Endothelial cell of umbilical vein (primary cell): ENCODE data around the gene MGAT5. TPM values are rescaled to one million over a fixed set of nuclear protein-coding genes. Genes with fewer than 3 reads are reported as not detected.

Source experiments
- BruUV-seq: library from RNA; stranded (reverse); fragments of 400-500 nt; replicated peaks from 2 replicates; lab custom pipeline; 2021; lab: Mats Ljungman, UMichigan
- CTCF ChIA-PET: fragments of 300-600, 350-600 bp; sonication (Branson Sonifier 250); formaldehyde crosslinking; loops from one replicate; lab custom pipeline; 2021; ENCODE audit warnings: antibody characterized with exemption, inconsistent platforms; lab: Charles Lee
- POLR2A ChIA-PET: fragments of 300-600, 350-600 bp; sonication (Branson Sonifier 250); formaldehyde crosslinking; loops from one replicate; lab custom pipeline; 2021; ENCODE audit warnings: antibody characterized with exemption, inconsistent platforms; lab: Charles Lee
- DNase-seq: peaks from one replicate; pipeline ENCODE4 v3.0.0-alpha.2; 2011; ENCODE audit warnings: low read depth, low spot score
- FAIRE-seq: peaks from 2 replicates; lab custom pipeline; 2011; peaks lifted over from hg19 to GRCh38; lab: Jason Lieb, UNC
- H2AFZ ChIP-seq: 2 replicates; pipeline ENCODE4 v1.6.0; 2012; ENCODE audit warnings: low read depth, low read length, control low read depth, inconsistent platforms
- H3K27ac ChIP-seq: 2 replicates; pipeline ENCODE4 v1.5.1; 2011; ENCODE audit warnings: low read depth, mild to moderate bottlenecking, control low read depth, low read length, moderate library complexity; ENCODE audit not compliant: insufficient read depth
- H3K27me3 ChIP-seq, 2 experiments: 2 replicates each; pipeline versions ENCODE4 v1.6.0 to v1.6.1; 2011; ENCODE audit warnings: low read length in 2 of 2, mixed read lengths in 1 of 2; ENCODE audit not compliant: control insufficient read depth in 2 of 2, insufficient read depth in 2 of 2
- H3K36me3 ChIP-seq, 2 experiments: 2 replicates in 1 of 2; 3 replicates in 1 of 2; pipeline ENCODE4 v1.5.1; 2011; ENCODE audit warnings: low read length in 2 of 2, mild to moderate bottlenecking in 1 of 2, moderate library complexity in 1 of 2; ENCODE audit not compliant: control insufficient read depth in 2 of 2, insufficient read depth in 2 of 2; ENCODE audit errors: extremely low read depth in 1 of 2
- H3K4me1 ChIP-seq: 3 replicates; pipeline ENCODE4 v1.5.1; 2011; ENCODE audit warnings: mild to moderate bottlenecking, low read length; ENCODE audit not compliant: control insufficient read depth, insufficient read depth; ENCODE audit errors: extremely low read depth
- H3K4me2 ChIP-seq: 2 replicates; pipeline ENCODE4 v1.6.1; 2011; ENCODE audit warnings: low read length, control low read depth, mixed read lengths; ENCODE audit not compliant: insufficient read depth
- H3K4me3 ChIP-seq, 3 experiments: fragments of 200-600 bp in 1 of 3; sonication (generic), shearing (Covaris generic) in 1 of 3; replicated peaks in 1 of 3; 2 replicates each; pipeline ENCODE4 v1.5.1; 2011 to 2016; ENCODE audit warnings: control low read depth in 3 of 3, low read length in 3 of 3, mild to moderate bottlenecking in 2 of 3, inconsistent platforms in 1 of 3, low read depth in 1 of 3, moderate library complexity in 1 of 3; ENCODE audit not compliant: insufficient read depth in 1 of 3
- H3K79me2 ChIP-seq: 2 replicates; pipeline ENCODE4 v1.6.0; 2012; ENCODE audit warnings: low read length, inconsistent platforms; ENCODE audit not compliant: control insufficient read depth, insufficient read depth
- H3K9ac ChIP-seq: replicated peaks from 2 replicates; pipeline ENCODE3; 2011; ENCODE audit warnings: low read length, control low read depth; ENCODE audit not compliant: insufficient read depth; ENCODE audit errors: extremely low read depth
- H3K9me1 ChIP-seq: replicated peaks from 3 replicates; pipeline ENCODE4 v1.6.0; 2011; ENCODE audit warnings: mild to moderate bottlenecking, low read length; ENCODE audit not compliant: control insufficient read depth, insufficient read depth; ENCODE audit errors: extremely low read depth
- H3K9me3 ChIP-seq: replicated peaks from 2 replicates; pipeline ENCODE4 v1.5.1; 2012; ENCODE audit warnings: low read length, inconsistent platforms; ENCODE audit not compliant: control insufficient read depth, insufficient read depth
- H4K20me1 ChIP-seq: replicated peaks from 2 replicates; pipeline ENCODE3; 2011; ENCODE audit warnings: mild to moderate bottlenecking, low read length; ENCODE audit not compliant: control insufficient read depth, insufficient read depth; ENCODE audit errors: extremely low read depth
- CTCF ChIP-seq, 2 donors: IDR thresholded peaks; 1 replicate in 1 of 2; 2 replicates in 1 of 2; pipeline ENCODE4 v1.5.1; 2011; ENCODE audit warnings: low read length in 2 of 2, mild to moderate bottlenecking in 2 of 2, moderate library complexity in 2 of 2, control low read depth in 1 of 2, inconsistent platforms in 1 of 2, low read depth in 1 of 2; ENCODE audit not compliant: insufficient read depth in 1 of 2; ENCODE audit errors: extremely low read depth in 1 of 2
- EZH2 ChIP-seq: IDR thresholded peaks from 2 replicates; pipeline ENCODE4 v1.6.1; 2012; ENCODE audit warnings: borderline replicate concordance, low read depth, mild to moderate bottlenecking, moderate library complexity, low read length, inconsistent platforms; ENCODE audit not compliant: severe bottlenecking
- FOS ChIP-seq: IDR thresholded peaks from 2 replicates; pipeline ENCODE4 v1.6.1; 2011; ENCODE audit warnings: mild to moderate bottlenecking, low read length, moderate library complexity, borderline replicate concordance; ENCODE audit not compliant: insufficient read depth
- GATA2 ChIP-seq: IDR thresholded peaks from 2 replicates; pipeline ENCODE4 v1.7.0; 2011; ENCODE audit warnings: low read depth, mild to moderate bottlenecking, moderate library complexity, mixed read lengths, low read length; ENCODE audit not compliant: insufficient read length, insufficient read depth
- JUN ChIP-seq: IDR thresholded peaks from 2 replicates; pipeline ENCODE4 v1.6.1; 2011; ENCODE audit warnings: borderline replicate concordance, low read depth; ENCODE audit not compliant: insufficient read length, insufficient read depth
- MYC ChIP-seq: IDR thresholded peaks from one replicate; pipeline ENCODE4 v1.6.1; 2011; ENCODE audit warnings: mild to moderate bottlenecking, low read depth, low read length
- POLR2A ChIP-seq: IDR thresholded peaks from 2 replicates; pipeline ENCODE4 v1.6.1; 2012; ENCODE audit warnings: low read depth, mild to moderate bottlenecking, control low read depth, low read length
- POLR2AphosphoS5 ChIP-seq: IDR thresholded peaks from 2 replicates; pipeline ENCODE4 v1.6.1; 2012; ENCODE audit warnings: low read depth, mild to moderate bottlenecking, control low read depth, low read length, moderate library complexity; ENCODE audit not compliant: insufficient read depth
- dilution Hi-C: fragments of 300-500 bp; cut with MboI; formaldehyde crosslinking; loops from one replicate; pipeline ENCODE4 v1.15.0; 2019; ENCODE audit warnings: low sequenced_read_pairs; ENCODE audit not compliant: extremely low pct_ligation_motif_present
- intact Hi-C: fragments of 100-400 bp; cut with micrococcal nuclease; formaldehyde crosslinking; loops from one replicate; pipeline ENCODE4 v1.10.0; 2022
- polyA plus RNA-seq, 4 experiments: library from polyadenylated mRNA; depleted of rRNA in 3 of 4; stranded (reverse) in 3 of 4; unstranded in 1 of 4; fragments of >200 nt; gene quantifications; 2 replicates each; pipeline versions ENCODE4 v1.2.1 to v1.2.3, GENCODE V29; 2011 to 2012; ENCODE audit warnings: missing spikeins in 1 of 4
- total RNA-seq: library from RNA; stranded (reverse); gene quantifications from 2 replicates; pipeline ENCODE4 v1.2.3, GENCODE V29; 2021
- TF ChIP-seq, protein P1 (sequence below): IDR thresholded peaks from 2 replicates; pipeline ENCODE4 v1.6.1; 2011; ENCODE audit not compliant: insufficient read depth, insufficient read length

Gene MGAT5
- total and polyA plus RNA-seq, 2 donors (not counting 3 experiments of a cell fraction or from before 2014, with no cell fraction given): 17.7 to 84.1 TPM

DNA sequence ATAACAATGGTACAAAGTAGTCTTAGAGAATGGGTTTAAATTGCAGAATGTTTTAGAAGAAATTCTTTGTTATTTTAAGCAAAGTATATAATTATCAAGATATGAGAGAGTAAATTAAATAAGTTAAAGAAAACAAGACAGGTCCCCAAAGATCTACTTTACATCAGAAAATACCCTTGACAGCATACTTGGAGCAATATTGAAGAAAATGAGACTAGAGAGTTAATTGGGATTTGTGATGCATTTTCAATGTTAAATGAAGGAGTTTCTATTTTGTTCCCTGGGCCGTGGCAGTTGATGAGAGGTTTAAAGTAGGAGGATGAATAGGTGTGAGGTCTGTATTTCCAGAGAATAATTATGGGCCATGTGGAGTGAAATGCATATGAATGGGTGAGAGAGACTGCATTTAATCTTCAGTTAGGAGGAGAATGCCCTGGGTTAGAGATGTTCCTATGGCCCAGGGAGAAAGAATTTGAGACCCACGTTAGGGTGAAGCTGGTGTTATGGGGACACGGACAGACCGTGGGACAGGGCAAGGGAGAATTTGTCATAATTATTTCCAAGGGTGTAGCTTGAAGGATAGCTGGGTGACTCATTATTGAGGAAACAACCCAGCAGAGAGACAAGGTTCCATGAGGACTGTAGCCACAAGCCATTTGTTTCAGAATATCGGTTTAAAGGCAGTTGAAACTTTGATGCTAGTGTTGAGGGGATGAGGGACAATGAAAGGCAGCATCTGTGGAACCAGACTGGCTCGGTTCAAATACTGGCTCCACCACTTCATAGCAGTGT lies 22.7 kb downstream of the MGAT5 start:
- FAIRE-seq: peak; percentile 28
- POLR2A ChIA-PET: no interaction called here
- intact Hi-C loops: no loop called here

More for the DNA sequence above, 22.7 kb downstream of the MGAT5 start:
- Histone ChIP-seq H3K79me2 (no peaks in the 10 kb centered on the region), H3K27ac (no peak overlapping the region), H2AFZ (no peak overlapping the region), H3K27me3 (no peaks in the 10 kb centered on the region), H3K9me1 (no peaks in the 10 kb centered on the region), H3K4me3 (no peak overlapping the region), H3K4me2 (no peak overlapping the region), H4K20me1 (no peaks in the 10 kb centered on the region), H3K9me3 (no peaks in the 10 kb centered on the region), H3K9ac (no peak overlapping the region), H3K4me1 (peaks cover 5% of the 10 kb centered on the region), H3K36me3 (no peaks in the 10 kb centered on the region)
- TF ChIP-seq, protein P1, sequence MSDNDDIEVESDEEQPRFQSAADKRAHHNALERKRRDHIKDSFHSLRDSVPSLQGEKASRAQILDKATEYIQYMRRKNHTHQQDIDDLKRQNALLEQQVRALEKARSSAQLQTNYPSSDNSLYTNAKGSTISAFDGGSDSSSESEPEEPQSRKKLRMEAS: no peak
- TF ChIP-seq CTCF (IDR thresholded peaks at IDR 0.05; ENCODE audit: extremely low read depth in 1 of 2, insufficient read depth in 1 of 2, low read depth in 1 of 2, low read length in 2 of 2) (no peak), EZH2 (no peak), POLR2AphosphoS5 (no peak), POLR2A (no peak), MYC (no peak), GATA2 (no peak), JUN (no peak), FOS (no peak)
- DNase-seq: no peak
- CTCF ChIA-PET: interaction anchor here (1.5 kb wide), 1 partner anchor 174 kb away, joined by 3 read pairs; no protein-coding TSS in a partner anchor
- dilution Hi-C loops: no loop called here
- no TSS peak for BruUV-seq
